Stimulated activated CD4-positive, alpha-beta T cell treated with anti-CD3 and anti-CD28 coated beads, Interleukin-2, amount 100 ng/mL, for 48 hours (primary cell): Measurements from ENCODE around the gene ALOX5.
"Not testable (repeated sequence)": the region's sequence is repeated elsewhere in the genome, so short reads cannot be mapped to it uniquely, and the experiment has no call there.

Source experiments
- DNase-seq, 2 donors: peaks; one replicate each; pipeline ENCODE4 v3.0.0-alpha.2; 2020

Gene ALOX5

GRCh38 chr10:45374350-45375052 lies 485 bp downstream of the ALOX5 start:
- DNase-seq: no peak

- no peak for DNase-seq
Measured at GRCh38 chr10:45375101-45375500, 1.1 kb downstream of the ALOX5 start.

GRCh38 chr10:45375716-45376231 lies 1.8 kb downstream of the ALOX5 start:
- DNase-seq: no peak

- no peak for DNase-seq
Measured at GRCh38 chr10:45376371-45376801, 2.4 kb downstream of the ALOX5 start.

GRCh38 chr10:45377321-45377720 lies 3.3 kb downstream of the ALOX5 start:
- DNase-seq: no peak

DNA sequence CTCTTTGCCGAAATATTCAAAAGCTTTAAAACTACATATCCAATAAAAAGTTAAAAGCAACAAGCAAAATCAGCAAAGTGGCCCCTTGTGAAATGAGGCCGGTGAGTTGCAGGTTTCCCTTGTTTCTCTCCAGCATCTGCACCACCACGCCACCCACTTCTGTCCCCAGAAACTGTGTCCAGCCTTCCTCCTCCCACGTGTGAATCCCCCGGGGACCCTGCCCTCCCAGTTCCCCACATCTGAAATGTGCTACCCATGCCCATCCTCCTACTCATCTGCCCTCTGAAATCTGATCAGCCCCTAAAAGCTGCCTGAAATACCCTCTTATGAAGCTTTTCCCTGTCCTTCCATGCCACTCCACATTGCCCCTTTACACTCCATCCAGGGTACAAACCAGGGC lies 3.8 kb downstream of the ALOX5 start:
- DNase-seq: no peak

DNA sequence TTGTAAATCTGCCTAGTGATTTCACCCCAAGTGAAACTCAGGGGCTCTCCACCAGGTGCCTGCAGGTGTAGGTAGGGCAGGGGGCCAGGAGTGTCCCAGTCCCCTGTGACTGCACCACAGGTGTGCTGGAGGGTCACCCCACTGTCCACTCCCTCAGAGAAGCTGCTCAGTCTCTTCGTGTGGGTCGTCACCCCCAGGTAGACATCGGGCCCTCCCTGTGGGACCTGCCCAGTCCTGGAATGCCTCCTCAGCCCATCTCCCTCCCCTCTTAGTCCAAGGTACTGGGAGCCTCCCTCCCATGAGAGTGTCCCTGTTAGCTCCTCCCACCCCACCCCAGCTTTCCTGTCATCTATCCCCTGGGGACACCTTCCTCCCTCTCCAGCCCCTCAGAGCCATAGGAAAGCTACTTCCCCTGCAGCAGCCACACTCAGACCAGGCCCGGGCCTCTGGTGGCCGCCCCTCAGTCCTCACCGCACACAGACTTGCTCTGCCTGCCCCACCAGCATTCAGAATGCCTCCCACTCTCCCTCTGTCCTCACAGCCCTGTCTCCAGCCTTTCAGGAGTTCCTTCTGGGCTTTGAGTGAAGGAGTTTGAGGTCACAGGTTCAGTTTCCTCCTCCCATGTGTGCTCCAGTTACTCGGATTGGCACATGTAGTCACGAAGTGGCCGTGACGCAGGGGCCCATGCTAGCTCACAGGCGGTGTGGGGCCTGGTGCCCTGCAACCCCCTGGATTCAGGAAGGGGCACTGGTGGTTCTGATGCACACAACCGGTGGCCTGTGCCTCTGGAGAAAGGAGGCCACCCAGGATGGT lies 5.1 kb downstream of the ALOX5 start:
- DNase-seq: no peak

DNA sequence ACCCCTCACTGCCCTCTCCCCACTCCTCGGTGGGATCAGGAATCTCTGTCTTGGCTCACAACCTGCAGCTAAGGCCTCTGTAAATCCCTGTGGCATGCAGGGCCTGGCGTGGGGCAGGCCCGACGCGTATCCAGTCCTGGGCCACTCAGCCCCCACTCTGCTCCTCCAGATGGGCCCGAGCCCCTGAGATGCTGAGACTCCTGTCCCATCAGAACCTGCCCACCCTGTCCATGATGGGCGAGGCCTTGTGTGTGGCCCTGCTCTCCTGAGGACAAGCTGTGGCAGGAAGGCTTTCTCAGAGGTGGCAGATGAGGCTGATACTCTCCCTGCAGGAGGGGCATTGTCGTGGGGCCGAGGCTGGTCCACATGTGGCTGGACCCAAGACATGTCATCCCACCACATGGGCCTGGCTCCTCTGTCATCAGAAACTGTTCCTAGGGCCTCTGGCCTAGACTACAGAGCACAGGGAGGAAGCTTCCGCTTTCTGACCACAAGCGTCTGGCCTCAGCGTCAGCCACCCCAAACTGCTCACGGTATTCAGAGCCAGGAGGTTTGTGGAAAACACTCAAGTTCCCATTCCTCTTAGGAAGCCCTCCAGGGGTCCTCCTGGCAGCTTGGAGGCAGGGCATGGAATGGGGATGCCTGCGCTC lies 6.0 kb downstream of the ALOX5 start:
- no peak for DNase-seq

DNA sequence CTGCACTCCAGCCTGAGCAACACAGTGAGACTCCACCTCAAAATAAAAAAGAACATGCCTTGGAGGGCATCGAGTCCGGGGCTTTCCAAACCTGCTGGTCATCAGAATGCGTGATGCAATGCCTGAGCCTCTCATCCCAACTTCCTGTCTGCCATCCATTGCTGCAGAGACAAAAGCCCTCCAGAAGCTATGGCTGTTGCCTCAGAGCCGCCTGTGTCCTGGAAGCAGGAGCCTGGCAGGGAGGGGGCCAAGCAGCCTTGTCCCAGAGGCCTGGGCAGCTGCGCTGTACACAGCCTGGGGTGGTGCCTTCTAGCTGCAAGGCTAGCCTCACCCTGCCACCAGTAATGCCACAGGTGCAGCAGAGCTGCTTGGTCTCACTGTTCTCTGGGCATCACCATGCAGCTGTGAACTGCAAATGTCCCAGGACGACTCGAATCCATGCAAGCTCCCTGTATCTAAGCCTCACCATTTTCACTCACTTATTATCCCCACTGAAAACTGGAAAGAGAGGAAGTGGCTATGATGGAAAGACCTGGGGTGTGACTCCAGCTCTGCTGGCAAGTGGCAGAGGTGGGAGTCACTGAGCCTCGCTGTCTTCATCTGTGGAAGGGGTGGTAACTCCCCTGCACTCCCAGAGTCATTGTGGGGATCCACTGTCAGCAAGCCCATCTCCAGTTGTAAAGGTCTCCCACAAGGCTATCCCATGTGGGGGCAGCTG lies 7.0 kb downstream of the ALOX5 start:
- no peak for DNase-seq

DNA sequence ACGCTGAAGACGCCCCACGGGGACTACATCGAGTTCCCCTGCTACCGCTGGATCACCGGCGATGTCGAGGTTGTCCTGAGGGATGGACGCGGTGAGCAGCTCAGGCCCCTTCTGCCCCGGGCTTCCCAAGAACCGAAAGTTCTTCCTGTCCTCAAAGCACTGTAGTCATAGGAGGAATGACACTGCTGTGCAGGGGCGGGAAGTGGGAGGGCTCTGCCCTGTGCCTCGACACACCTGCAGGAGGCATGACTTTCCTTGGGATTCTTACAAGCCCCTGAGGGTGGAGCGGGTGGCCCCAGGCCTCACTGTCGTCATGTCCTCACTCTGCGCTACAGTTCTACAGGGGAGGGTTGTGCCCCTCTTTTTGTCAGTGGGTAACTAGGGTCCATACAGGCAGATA lies 8.6 kb downstream of the ALOX5 start:
- no peak for DNase-seq

GRCh38 chr10:45383682-45384330 lies 9.8 kb downstream of the ALOX5 start:
- DNase-seq: no peak

DNA sequence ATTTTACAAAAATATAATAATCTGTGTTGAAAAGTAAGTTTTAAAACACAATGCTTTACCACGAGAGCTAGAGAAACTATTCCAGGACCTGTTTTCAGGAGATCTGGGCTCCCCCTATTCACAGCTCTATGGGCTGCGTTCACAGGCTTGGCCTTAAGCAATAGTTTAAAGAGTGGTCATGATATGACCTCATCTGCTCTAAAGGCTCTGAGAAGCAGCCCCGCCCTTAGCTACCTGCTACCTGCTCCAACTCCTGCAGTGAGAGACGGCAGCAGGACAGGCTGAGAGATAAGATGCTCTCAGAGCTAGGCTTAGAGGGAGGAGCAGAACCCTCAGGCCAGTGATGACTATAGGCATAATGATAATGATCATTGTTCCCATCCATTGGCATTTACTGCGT lies 12.6 kb downstream of the ALOX5 start:
- no peak for DNase-seq

GRCh38 chr10:45387096-45387893 lies 13.3 kb downstream of the ALOX5 start:
- no peak for DNase-seq

- not testable (repeated sequence) for DNase-seq
Measured at GRCh38 chr10:45389671-45390070, 15.7 kb downstream of the ALOX5 start.

- not testable (repeated sequence) for DNase-seq
Measured at GRCh38 chr10:45391636-45392035, 17.6 kb downstream of the ALOX5 start.

GRCh38 chr10:45395554-45395953 lies 21.5 kb downstream of the ALOX5 start:
- DNase-seq: no peak

DNA sequence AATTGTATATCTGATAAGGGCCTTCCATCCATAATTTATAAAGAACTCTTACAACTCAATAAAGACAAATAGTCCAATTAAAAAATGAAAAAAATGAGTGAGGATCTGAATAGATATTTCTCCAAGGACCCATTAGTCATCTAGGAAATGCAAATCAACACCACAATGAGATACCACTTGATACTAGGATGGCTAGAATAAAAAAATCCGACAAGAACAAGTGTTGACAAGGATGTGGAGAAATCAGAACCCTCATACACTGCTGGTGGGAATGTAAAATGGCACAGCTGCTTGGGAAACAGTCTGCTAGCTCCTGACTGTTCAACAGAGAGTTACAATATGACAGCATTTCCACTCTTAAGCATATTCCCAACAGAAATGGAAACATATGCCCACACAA lies 24.6 kb downstream of the ALOX5 start:
- DNase-seq: no peak

GRCh38 chr10:45399113-45399512 lies 25.1 kb downstream of the ALOX5 start:
- DNase-seq: no peak

- DNase-seq: no peak
Measured at GRCh38 chr10:45403151-45403550, 29.1 kb downstream of the ALOX5 start.

DNA sequence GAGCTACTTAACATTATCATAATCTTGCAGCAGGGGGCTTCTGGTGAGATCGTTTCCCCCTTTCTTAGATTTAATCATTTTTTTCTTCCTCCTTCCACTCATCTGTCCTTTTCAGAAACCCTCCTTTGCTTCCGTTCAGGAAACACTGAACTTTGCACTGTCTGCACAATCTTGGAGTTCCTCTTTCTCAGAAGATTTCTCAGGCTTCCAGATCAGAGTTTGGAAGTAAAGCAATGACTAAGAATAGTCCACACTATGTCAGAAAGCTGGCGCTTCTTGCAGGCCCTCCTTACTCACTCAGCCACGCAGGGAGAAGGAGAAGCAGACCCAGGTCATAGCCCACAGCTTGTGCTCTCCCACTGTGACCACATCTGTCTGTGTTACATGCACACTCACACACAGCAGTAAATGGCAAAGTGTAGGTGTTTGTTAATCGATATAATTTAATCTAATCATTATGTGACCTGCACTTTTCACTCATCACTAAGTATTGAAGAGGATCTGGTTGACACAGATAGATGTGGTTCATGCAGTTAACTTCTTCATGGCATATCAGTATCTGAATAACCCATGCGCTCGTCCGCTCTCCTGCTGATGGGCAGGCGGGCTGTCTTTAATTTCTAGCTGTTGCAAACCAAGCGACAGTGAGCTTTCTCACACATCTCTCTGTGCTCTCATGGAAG lies 30.2 kb downstream of the ALOX5 start:
- DNase-seq: no peak

DNA sequence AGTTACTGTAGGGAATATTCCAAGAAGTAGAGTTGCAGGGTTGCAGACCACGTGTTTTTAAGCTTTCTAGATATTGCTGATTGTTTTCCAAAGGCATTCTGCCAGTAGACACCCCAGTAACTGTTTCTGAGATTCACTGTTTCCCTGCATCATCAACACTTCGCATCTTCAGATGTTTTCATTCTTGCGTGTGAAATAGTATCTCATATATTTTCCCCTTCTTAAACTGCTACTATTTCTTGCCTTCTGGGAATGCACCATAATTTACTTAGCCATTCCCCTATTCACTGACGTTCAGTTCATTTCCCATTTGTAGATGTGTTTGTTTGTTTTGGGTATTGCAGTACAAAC lies 30.7 kb downstream of the ALOX5 start:
- DNase-seq: no peak
